Epithelial cell of prostate (primary cell): Measurements from ENCODE around the gene ETNK2.

Experiments
- DNase-seq: peaks from one replicate; pipeline ENCODE4 v3.0.0-alpha.2; 2011; ENCODE audit warnings: low read depth, low spot score
- H3K27ac ChIP-seq: fragments of 450-650 bp; 2 replicates; pipeline ENCODE4 v1.5.1; 2017; ENCODE audit warnings: mild to moderate bottlenecking

Gene ETNK2

GRCh38 chr1:204178487-204179281, 26.8 kb upstream of the ETNK2 start:
- no peak for DNase-seq
- H3K27ac ChIP-seq: no peak overlapping the region

DNA sequence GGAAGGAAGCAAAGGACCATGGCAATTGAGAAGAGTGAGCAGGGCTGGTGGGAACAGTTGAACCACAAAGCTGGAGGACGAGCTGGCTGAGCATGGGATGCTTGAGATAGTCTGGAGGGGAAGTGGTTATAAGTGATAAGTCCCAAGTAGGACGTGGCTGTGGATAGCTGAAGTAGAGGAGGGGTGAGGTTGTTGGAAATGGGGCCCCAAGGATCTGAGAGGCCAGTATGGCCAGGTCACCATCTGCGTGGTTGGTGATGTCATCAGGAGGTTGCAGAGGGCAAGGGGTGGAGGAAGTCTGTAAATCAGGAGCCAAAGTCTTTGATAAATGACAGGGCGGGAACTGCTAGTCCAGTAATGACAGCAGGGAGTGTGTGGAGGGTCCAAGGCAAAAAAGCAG, 25.3 kb upstream of the ETNK2 start:
- DNase-seq: no peak
- no peak overlapping the region for H3K27ac ChIP-seq

DNA sequence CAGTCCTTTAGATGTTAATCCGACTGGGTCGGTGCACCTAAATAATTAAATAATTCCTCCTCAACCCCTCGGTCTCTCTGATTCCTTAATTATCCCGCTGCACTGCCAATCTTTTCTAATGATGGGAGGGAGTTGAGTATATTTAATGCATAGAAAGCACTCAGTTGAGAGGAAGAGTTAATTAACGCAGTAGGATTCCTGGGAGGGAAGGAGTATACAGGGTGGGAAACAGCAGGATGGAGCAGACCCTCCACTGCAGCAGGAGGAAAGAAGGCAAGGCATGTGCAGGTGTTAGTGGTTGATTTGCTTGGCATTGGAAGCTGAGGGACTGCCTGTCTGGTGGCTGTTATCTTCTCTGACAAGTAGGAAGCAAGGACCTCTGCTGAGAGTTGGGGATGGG, 24.2 kb upstream of the ETNK2 start:
- DNase-seq: no peak

DNA sequence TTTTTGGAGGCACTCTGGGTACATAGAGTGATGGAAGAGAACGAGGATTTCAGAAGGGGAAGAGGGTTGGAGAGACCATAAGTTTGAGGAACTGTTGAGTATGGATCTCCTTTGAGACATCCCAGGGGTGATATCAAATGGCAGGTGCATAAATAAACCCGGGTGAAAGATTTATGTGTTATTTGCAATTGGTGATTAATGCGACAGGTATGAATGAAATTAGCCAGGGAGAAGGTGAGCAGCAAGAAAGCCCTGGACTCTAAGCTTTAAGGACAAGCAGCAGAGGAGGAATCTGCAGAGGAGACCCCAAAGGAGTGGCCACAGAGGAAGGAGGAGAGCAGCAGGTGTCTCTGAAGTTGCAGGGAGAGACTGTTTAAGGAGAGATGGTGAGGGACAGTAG, 23.1 kb upstream of the ETNK2 start:
- no peak for DNase-seq
- no peak overlapping the region for H3K27ac ChIP-seq

More for the DNA sequence above, 24.2 kb upstream of the ETNK2 start:
- no peak overlapping the region for H3K27ac ChIP-seq

DNA sequence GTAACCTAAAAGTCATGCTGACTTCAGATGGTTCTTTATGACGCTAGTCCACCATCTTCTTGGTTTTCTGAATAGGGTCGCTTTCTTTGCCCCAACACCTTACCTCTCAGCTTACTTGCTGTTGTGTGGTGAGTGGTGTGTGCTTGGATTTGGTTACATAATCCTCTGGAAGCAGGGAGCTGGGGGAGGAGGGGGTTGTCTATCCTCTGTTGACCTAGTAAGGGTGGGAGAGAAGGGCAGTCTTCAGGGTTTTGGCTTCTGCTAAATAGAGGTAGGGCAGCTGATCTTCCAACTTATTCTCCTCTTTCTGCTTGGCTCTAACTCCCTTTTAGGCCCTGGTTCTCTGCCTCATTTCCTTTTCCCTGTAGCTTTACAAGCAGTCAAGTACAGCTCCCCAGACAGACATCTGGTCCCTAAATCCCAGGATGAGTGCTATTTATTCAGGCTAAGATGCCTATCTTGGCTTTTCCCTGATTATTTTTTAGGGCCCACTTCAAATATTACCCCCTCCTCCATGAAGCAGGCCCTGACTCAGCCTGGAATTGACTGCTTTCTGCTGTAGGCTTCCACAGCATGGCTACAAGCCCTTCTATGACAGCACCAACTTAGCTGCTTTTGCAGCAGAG, 20.7 kb upstream of the ETNK2 start:
- peak overlapping the region; percentile 94 for H3K27ac ChIP-seq
- no peak for DNase-seq

- DNase-seq: peak; percentile 98
- peak overlapping the region; percentile 94 for H3K27ac ChIP-seq
Measured at GRCh38 chr1:204171751-204172178, 19.9 kb upstream of the ETNK2 start.

DNA sequence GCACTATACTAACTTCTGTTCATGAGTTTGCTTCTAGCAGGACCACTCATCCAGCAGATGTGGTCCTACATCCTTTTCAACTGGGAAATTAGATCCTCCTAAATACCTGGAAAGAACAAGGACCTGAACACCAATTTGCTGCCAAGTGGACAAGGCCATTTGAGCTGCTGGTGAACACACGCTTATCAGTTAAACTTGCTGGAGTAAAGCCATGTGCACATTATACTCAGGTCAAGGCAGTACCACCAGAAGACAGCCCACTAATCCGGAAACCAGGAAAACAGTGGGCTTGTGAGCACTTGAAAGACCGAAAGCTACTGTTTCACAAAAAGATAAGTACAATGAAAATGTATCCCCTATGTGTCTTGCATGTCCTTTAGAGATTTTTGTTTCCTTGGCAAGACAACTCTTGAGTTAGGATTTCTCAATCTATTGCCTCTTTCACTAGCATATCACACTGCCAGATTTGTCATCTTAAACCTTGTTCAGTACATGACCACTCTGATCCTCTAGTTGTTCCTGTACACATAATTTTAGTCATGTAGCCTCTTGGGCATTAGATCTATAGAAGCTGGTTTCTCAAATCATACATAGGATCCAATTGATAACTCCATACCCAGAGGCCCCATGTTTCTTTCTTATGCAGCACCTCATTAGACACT, 18.8 kb upstream of the ETNK2 start:
- H3K27ac ChIP-seq: peak overlapping the region; percentile 94
- DNase-seq: no peak

DNA sequence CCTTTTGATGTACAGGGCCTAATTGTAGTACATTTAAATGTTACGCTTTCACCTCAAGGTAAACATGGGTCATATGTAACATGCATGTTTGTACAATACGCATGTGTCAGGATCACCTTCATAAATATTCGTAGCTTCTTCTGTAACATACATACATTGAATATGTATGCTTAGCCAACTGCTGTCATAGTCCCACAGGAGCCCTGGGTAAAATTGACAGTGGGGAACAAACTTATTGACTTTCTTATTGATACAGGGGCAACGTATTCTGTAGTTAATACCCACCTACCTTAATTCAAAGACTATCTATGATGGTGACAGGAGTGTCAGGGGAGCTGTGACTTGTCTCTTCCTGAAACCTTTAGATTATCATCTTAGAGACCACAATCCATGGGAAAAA, 18.0 kb upstream of the ETNK2 start:
- H3K27ac ChIP-seq: no peak overlapping the region
- no peak for DNase-seq

GRCh38 chr1:204167730-204168129, 15.9 kb upstream of the ETNK2 start:
- H3K27ac ChIP-seq: no peak overlapping the region
- DNase-seq: no peak

GRCh38 chr1:204166219-204166618, 14.4 kb upstream of the ETNK2 start, which contains the start of gene REN:
Gene REN (minus strand): TSS chr1:204166337. CDS start chr1:204166293, 44 bp downstream.
- no peak for DNase-seq
- H3K27ac ChIP-seq: no peak within 1 kb of the TSS

DNA sequence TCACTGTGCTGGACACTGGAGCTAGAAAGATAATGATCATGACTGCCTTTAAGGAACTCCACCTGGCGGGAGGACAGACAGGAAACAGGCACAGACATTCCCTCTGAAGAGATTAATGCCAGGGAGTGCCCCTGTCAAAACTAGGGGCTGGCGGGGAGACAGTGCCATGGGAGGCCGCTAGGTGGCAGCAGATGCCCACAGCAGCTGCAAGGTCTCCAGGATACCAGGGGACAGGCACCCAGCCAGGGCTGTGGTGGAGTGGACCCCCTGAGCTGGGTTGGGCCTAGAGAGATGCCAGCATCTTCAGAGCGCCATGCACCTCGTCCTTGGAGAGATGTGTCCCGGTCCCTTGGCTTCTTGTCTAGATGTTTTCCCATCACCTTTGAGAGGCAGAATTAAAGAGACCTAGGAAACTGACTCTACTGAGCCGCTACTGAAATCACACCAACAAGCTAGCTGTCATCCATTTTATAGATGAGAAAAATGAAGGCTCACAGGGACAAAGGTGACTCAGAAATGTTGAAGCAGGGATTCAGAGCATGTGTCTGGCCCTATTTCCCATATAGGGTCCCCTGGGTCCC, 10.7 kb upstream of the ETNK2 start:
- H3K27ac ChIP-seq: no peak overlapping the region
- DNase-seq: peak; percentile 33

- no peak overlapping the region for H3K27ac ChIP-seq
- no peak for DNase-seq
Measured at GRCh38 chr1:204161609-204162493, 10.0 kb upstream of the ETNK2 start.

DNA sequence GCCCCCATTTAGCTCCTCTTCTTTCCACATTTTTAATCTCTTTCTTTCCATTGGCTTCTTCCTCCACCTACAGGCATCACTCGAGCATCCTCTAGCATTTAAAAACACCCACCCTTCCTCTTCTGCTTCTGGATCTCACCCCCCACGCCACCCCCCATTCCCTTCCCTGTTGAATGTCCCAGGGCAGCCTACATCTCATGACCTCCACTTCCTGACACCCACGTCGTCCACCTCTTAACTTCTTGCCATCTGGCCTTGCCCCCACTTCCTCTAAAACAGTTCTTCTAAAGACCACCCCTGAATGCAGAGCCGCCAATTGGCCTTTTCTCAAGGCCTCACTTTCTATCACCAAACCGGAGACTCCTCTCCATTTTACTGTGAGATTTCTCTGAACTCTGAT, 6.1 kb upstream of the ETNK2 start:
- DNase-seq: no peak
- no peak overlapping the region for H3K27ac ChIP-seq

- no peak overlapping the region for H3K27ac ChIP-seq
- no peak for DNase-seq
Measured at GRCh38 chr1:204155881-204156280, 4.0 kb upstream of the ETNK2 start.

- DNase-seq: peak; percentile 81
- peak overlapping the region; percentile 76 for H3K27ac ChIP-seq
Measured at GRCh38 chr1:204154568-204155255, 2.9 kb upstream of the ETNK2 start.

DNA sequence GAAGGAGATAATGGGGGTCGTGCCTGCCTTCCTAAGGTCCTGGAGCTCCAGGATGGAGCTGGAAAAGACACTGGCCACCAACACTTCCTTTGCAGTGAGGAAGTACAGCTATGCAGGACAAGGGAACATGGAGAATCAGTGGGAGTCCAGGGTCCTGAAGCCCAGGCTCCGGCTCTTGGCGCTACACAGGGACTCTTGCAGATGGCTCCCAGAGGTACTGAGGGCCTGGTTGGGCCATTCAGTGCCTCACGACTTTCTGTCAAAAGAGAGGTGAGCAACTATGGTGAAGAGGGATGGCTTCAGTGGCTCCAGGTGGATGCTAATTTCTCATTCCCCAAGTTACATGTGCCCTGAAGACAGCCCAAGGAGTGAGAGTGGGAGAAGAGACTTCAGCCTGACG, 1.8 kb upstream of the ETNK2 start:
- DNase-seq: no peak
- H3K27ac ChIP-seq: peak overlapping the region; percentile 76

GRCh38 chr1:204152310-204153044, 633 bp upstream of the ETNK2 start:
- peak overlapping the region; percentile 57 for H3K27ac ChIP-seq
- no peak for DNase-seq

DNA sequence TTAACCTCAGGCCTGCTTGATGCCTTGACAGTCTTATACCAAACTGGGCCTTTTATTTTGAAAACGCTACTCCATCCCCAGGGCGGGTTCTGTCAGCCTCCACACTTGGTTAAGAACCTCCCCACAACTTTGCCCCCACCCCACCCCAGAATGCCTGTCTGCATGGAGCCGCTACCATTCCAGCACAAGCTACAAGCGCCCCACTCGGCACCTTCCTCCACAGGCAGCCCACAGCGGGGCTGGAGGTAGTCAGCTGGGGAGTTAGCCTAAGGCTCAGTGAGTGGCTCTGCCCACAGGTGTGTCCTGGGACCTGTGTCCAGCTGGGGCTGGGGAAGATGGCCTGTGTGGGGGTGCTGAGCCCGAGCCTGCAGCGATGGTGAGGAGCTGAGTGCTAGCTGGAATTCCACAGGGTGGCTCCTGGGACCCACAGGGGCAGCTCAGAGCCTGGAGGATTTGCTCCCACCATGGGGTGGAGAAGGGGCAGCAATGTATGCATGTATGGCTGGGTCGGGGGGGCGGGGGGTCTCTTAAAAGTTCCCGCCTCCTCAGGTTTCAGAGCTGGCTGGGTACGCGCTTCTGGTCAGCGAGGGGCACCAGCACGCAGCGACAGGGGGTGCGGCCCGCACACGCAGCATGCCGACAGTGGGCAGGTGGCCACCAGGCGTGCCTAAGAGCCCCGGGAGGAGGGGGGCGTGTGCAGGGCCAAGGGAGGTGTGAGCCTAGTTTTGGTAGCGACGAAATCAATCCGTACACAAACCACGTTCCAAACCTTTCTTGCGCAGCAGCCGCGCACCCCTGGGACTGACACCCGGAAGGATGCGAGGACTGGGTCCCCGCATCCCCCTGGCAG, 917 bp downstream of the ETNK2 start:
- peak overlapping the region; percentile 57 for H3K27ac ChIP-seq
- DNase-seq: no peak
